SU-DHL-6 (cell line): ENCODE measurements around the gene PLXDC2.

Source experiments
- H2AFZ ChIP-seq: fragments of 200-600 bp; sonication (generic); 2 replicates; pipeline ENCODE4 v1.6.1; 2014; ENCODE audit warnings: low read depth, mild to moderate bottlenecking, moderate library complexity, mixed read lengths, antibody characterized with exemption, low read length; ENCODE audit not compliant: severe bottlenecking
- H3F3A ChIP-seq: fragments of 200-600 bp; shearing (Covaris generic); 2 replicates; pipeline ENCODE4 v1.6.0; 2016; ENCODE audit warnings: antibody characterized with exemption, mild to moderate bottlenecking; ENCODE audit not compliant: insufficient read depth
- H3K27ac ChIP-seq: fragments of 200-600 bp; sonication (generic); 2 replicates; pipeline ENCODE4 v1.5.1; 2016; ENCODE audit warnings: low read depth, mild to moderate bottlenecking, low read length, moderate library complexity, mixed read lengths
- H3K27me3 ChIP-seq: fragments of 200-600 bp; sonication (generic), shearing (Covaris generic); 2 replicates; pipeline ENCODE4 v1.6.0; 2014; ENCODE audit warnings: mild to moderate bottlenecking, low read length
- H3K36me3 ChIP-seq: fragments of 200-600 bp; sonication (generic); 2 replicates; pipeline ENCODE4 v1.6.1; 2014; ENCODE audit warnings: mild to moderate bottlenecking, low read length, mixed read lengths
- H3K4me2 ChIP-seq: fragments of 300-600, 200-600 bp; shearing (Covaris generic), sonication (generic); 2 replicates; pipeline ENCODE4 v1.6.0; 2014; ENCODE audit warnings: low read length, low read depth, mild to moderate bottlenecking; ENCODE audit not compliant: poor library complexity, severe bottlenecking
- H3K4me3 ChIP-seq: fragments of 200-600 bp; sonication (generic); 2 replicates; pipeline ENCODE4 v1.5.1; 2014; ENCODE audit warnings: antibody characterized with exemption, low read length, mild to moderate bottlenecking, mixed read lengths; ENCODE audit not compliant: insufficient read depth, poor library complexity, severe bottlenecking
- H3K79me2 ChIP-seq: fragments of 200-600 bp; sonication (generic); 2 replicates; pipeline ENCODE4 v1.6.1; 2014; ENCODE audit warnings: mild to moderate bottlenecking, low read length, moderate library complexity; ENCODE audit not compliant: insufficient read depth
- H3K9ac ChIP-seq: fragments of 200-600 bp; sonication (generic); 2 replicates; pipeline ENCODE4 v1.7.0; 2014; ENCODE audit warnings: mild to moderate bottlenecking, low read length
- H3K9me2 ChIP-seq: fragments of 200-600 bp; sonication (generic); replicated peaks from 2 replicates; pipeline ENCODE4 v1.6.1; 2014; ENCODE audit warnings: low read length; ENCODE audit not compliant: insufficient read depth
- H3K9me3 ChIP-seq: fragments of 200-600 bp; sonication (generic); 2 replicates; pipeline ENCODE4 v1.6.1; 2014; ENCODE audit warnings: low read length, mixed read lengths; ENCODE audit not compliant: insufficient read depth
- H4K20me1 ChIP-seq: fragments of 200-600 bp; sonication (generic); 2 replicates; pipeline ENCODE4 v1.6.1; 2014; ENCODE audit warnings: low read depth, mild to moderate bottlenecking, antibody characterized with exemption, low read length, moderate library complexity, mixed read lengths
- CTCF ChIP-seq: fragments of 200-600 bp; sonication (generic); IDR thresholded peaks from one replicate; pipeline ENCODE4 v1.5.1; 2017; ENCODE audit warnings: antibody characterized with exemption, mild to moderate bottlenecking, low read length, moderate library complexity; ENCODE audit not compliant: insufficient read depth, poor library complexity, severe bottlenecking
- EZH2phosphoT487 ChIP-seq: fragments of 200-600 bp; sonication (generic), shearing (Covaris generic); conservative IDR thresholded peaks from 2 replicates; pipeline ENCODE4 v1.6.1; 2018; ENCODE audit warnings: mild to moderate bottlenecking, antibody characterized with exemption, low read length, moderate library complexity, mixed read lengths

The PLXDC2 gene

GRCh38 chr10:20175719-20176118 is 359.5 kb downstream of the PLXDC2 start:
- no peaks in the 10 kb centered on the region for H3K9me2 ChIP-seq
- no peak overlapping the region for H3K27ac ChIP-seq
- H4K20me1 ChIP-seq: no peaks in the 10 kb centered on the region
- H2AFZ ChIP-seq: no peak overlapping the region
- no peak overlapping the region for H3K4me3 ChIP-seq
- H3K4me2 ChIP-seq: no peak overlapping the region
- no peaks in the 10 kb centered on the region for H3K27me3 ChIP-seq
- no peaks in the 10 kb centered on the region for H3F3A ChIP-seq
- H3K9me3 ChIP-seq: no peaks in the 10 kb centered on the region
- no peak overlapping the region for H3K9ac ChIP-seq
- no peaks in the 10 kb centered on the region for H3K36me3 ChIP-seq
- H3K79me2 ChIP-seq: no peaks in the 10 kb centered on the region
- no peak for TF ChIP-seq CTCF
- no peak for TF ChIP-seq EZH2phosphoT487

- H3K4me3 ChIP-seq: no peak overlapping the region
- H3K27me3 ChIP-seq: no peaks in the 10 kb centered on the region
- TF ChIP-seq EZH2phosphoT487 (no peak), CTCF (no peak)
- no peaks in the 10 kb centered on the region for H3K9me2 ChIP-seq
- H3K36me3 ChIP-seq: no peaks in the 10 kb centered on the region
- no peak overlapping the region for H2AFZ ChIP-seq
- no peak overlapping the region for H3K9ac ChIP-seq
- H3K4me2 ChIP-seq: no peak overlapping the region
- H3K9me3 ChIP-seq: 0 out of 2 replicates have a peak, but pooled peaks cover 4% of the 10 kb centered on the region
- no peaks in the 10 kb centered on the region for H4K20me1 ChIP-seq
- no peaks in the 10 kb centered on the region for H3F3A ChIP-seq
- H3K79me2 ChIP-seq: no peaks in the 10 kb centered on the region
- no peak overlapping the region for H3K27ac ChIP-seq
Measured at GRCh38 chr10:20180766-20181165, 364.5 kb downstream of the PLXDC2 start.

- H3K79me2 ChIP-seq: no peaks in the 10 kb centered on the region
- H4K20me1 ChIP-seq: no peaks in the 10 kb centered on the region
- H3K9ac ChIP-seq: no peak overlapping the region
- no peak overlapping the region for H3K4me2 ChIP-seq
- H3K27ac ChIP-seq: no peak overlapping the region
- no peaks in the 10 kb centered on the region for H3K27me3 ChIP-seq
- no peak overlapping the region for H3K4me3 ChIP-seq
- no peaks in the 10 kb centered on the region for H3K36me3 ChIP-seq
- no peak overlapping the region for H2AFZ ChIP-seq
- H3F3A ChIP-seq: no peaks in the 10 kb centered on the region
- H3K9me2 ChIP-seq: no peaks in the 10 kb centered on the region
- 0 out of 2 replicates have a peak, but pooled peaks cover 4% of the 10 kb centered on the region for H3K9me3 ChIP-seq
- TF ChIP-seq CTCF (no peak), EZH2phosphoT487 (no peak)
Measured at GRCh38 chr10:20181434-20181833, 365.2 kb downstream of the PLXDC2 start.
